Colonic mucosa (tissue), 4 donors: ENCODE data around the gene TPRN. TPM values are rescaled to one million over a fixed set of nuclear protein-coding genes. Genes with fewer than 3 reads are reported as not detected.

Experiments used
- DNase-seq: peaks from one replicate; pipeline ENCODE4 v3.0.0-alpha.2; 2020
- H3K27ac ChIP-seq: fragments of 200-600 bp; one replicate; pipeline ENCODE4 v1.8.0; 2021
- H3K27me3 ChIP-seq: fragments of 200-600 bp; one replicate; pipeline ENCODE4 v1.8.0; 2021
- H3K36me3 ChIP-seq: fragments of 200-600 bp; one replicate; pipeline ENCODE4 v1.8.0; 2021
- H3K4me1 ChIP-seq: fragments of 200-600 bp; one replicate; pipeline ENCODE4 v1.8.0; 2021; ENCODE audit warnings: mild to moderate bottlenecking
- H3K4me3 ChIP-seq: fragments of 200-600 bp; one replicate; pipeline ENCODE4 v1.8.0; 2021
- H3K9ac ChIP-seq, 2 donors: one replicate each; pipeline ENCODE4 v1.7.0; 2013; ENCODE audit warnings: control low read depth in 2 of 2, low read depth in 2 of 2, low read length in 2 of 2
- H3K9me3 ChIP-seq: fragments of 200-600 bp; one replicate; pipeline ENCODE4 v1.8.0; 2021
- intact Hi-C: fragments of 100-400 bp; cut with DNase I; formaldehyde crosslinking; loops from one replicate; pipeline ENCODE4 v1.14.1; 2022
- total RNA-seq, 2 donors: library from RNA; stranded (reverse); fragmentation: NEBNext Ultra II Directional in 1 of 2; extraction: Animal tissue kit (Norgen Biotek cat#: 25700) in 1 of 2; gene quantifications; one replicate each; pipeline ENCODE4 v1.2.1, GENCODE V29; 2021
- TF ChIP-seq, protein P1 (sequence below): fragments of 200-600 bp; IDR thresholded peaks from one replicate; pipeline ENCODE4 v1.8.0; 2022; ENCODE audit warnings: antibody characterized with exemption, mild to moderate bottlenecking
- donor health status: healthy.
- donor health status: DM: no; HTN: no; CAD: no.
- donor health status: DM: no; HTN: no; CAD: no.

Gene TPRN
- total RNA-seq, 2 donors from 2014 or later, result 83.1 to 124 TPM

DNA sequence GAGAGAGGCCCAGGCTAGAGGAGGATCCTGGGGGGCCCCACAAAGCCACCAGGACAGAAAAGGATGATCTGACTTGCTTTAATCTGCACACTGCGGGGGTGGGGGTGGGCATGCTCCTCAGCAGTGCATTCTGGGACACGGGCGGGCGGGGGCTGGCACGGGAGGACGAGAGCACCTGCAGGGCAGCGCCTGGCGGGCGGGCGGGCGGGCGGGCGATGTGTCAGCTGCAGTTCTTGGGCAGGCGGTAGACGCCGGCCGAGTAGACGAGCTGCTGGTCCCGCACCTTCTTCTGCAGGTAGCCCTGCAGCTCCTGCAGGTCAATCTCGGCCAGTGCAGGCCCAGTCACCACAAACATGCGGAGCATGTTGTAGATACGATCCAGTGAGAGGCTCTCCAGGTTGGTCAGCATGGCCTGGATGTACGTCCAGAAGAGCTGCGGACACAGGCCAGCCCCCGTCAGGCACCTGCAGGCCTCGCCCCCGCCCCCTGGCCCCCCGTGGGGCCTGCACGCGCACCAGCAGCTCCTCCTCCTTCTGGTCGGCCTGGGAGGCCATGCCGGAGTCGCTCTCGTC lies 25.7 kb downstream of the TPRN start:
- Histone ChIP-seq H3K4me1 (peaks cover 9% of the 10 kb centered on the region), H3K9ac (no peak overlapping the region)
- intact Hi-C loops, result no loop called here

DNA sequence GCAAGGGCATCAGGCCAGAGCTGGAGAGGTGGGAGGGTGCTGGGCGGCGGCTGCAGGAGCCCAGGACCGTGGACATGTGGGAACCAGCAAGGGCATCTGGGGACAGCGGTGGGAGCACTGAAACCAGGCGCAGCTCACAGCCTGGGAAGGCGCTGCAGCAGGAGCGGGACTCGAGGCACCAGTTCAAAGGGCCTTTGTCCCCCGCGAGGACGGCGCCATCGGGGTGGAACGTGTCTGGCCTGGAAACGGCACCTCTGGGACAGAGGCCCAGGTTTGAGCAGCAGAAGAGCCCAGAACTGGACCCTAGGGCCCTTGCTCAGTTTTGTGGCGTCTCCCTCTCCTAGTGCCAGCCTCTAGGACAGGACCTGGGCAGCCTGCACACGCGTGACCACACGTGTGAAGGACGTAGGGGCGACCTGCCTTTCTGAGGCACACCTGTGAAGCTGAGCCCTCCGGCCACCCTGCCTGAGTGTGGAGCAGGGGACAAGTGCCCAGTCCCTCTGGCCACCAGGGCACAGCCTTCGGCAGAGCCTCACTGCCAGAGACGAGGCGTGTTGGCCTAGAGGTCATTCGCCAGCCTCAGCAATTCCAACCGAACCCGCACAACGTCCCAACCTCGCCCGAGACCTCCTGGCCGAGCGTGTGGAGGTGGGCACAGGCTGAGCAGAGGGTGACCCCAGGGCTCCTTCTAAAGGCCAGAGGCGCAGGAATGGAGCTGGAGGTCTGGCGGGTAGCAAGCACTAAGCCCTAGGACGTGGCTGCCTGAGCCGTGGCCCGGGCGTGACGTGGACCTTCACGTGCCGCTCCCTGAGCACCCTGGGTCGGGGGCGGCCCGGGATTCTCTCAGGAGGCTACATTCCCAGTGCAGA lies 26.5 kb downstream of the TPRN start:
- Histone ChIP-seq H3K27me3 (peaks cover 27% of the 10 kb centered on the region), H3K9ac (peak overlapping the region in 1 of 2 donors; percentile 26), H3K4me3 (no peak overlapping the region), H3K9me3 (no peaks in the 10 kb centered on the region), H3K36me3 (no peaks in the 10 kb centered on the region), H3K4me1 (peaks cover 11% of the 10 kb centered on the region), H3K27ac (peak overlapping the region; percentile 32)
- DNase-seq, result no peak
- TF ChIP-seq, protein P1, sequence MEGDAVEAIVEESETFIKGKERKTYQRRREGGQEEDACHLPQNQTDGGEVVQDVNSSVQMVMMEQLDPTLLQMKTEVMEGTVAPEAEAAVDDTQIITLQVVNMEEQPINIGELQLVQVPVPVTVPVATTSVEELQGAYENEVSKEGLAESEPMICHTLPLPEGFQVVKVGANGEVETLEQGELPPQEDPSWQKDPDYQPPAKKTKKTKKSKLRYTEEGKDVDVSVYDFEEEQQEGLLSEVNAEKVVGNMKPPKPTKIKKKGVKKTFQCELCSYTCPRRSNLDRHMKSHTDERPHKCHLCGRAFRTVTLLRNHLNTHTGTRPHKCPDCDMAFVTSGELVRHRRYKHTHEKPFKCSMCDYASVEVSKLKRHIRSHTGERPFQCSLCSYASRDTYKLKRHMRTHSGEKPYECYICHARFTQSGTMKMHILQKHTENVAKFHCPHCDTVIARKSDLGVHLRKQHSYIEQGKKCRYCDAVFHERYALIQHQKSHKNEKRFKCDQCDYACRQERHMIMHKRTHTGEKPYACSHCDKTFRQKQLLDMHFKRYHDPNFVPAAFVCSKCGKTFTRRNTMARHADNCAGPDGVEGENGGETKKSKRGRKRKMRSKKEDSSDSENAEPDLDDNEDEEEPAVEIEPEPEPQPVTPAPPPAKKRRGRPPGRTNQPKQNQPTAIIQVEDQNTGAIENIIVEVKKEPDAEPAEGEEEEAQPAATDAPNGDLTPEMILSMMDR, result no peak
- intact Hi-C loops, result no loop called here

More for the DNA sequence above, 25.7 kb downstream of the TPRN start:
- Histone ChIP-seq H3K36me3 (no peaks in the 10 kb centered on the region), H3K9me3 (no peaks in the 10 kb centered on the region), H3K27ac (no peak overlapping the region), H3K27me3 (peaks cover 20% of the 10 kb centered on the region), H3K4me3 (no peak overlapping the region)
- no peak for DNase-seq
- TF ChIP-seq, protein P1, result no peak

DNA sequence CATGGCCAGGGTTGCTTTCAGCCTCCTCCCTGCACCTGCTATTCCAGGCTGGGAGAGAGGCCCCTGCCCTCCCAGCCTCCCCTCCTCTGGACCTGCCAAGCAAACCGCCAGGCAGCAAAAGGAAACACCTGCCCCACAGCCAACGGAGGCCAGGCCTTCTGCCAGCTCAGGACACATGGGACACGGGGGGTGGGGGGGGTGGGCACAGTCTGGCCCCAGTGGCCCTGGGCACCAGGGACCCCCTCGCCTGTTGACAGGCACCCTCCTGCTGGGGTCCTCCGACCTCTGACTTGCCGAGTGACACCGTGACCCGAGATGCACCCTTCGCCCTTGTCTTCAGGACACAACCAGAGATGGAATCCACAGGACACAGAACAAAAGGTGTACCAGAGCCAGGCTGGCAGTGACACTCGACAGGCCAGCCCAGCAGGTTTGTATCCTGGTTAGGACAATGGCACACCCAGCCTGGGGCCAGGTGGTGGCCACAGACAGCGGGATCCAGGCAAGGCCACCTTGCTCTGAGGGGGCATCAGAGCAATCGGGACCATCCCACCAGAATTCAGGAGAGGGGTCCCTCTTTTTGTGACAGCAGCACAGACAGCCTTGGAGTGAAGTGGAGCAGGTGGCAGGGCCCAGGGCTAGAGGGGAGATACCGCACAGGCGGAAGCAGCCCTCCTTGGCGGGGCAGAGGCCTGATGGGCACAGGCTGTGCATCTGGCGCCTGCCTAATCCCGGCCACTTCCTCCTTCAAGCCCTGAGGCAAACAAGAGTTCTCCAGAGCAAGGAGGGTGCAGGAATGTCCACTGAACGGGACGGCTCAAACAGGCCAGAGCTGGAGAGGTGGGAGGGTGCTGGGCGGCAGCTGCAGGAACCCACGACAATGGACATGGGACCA lies 27.4 kb downstream of the TPRN start:
- Histone ChIP-seq H3K4me3 (no peak overlapping the region), H3K27me3 (peaks cover 35% of the 10 kb centered on the region), H3K9ac (peak overlapping the region in 1 of 2 donors; percentile 9), H3K27ac (peak overlapping the region; percentile 32), H3K36me3 (no peaks in the 10 kb centered on the region), H3K9me3 (no peaks in the 10 kb centered on the region), H3K4me1 (peaks cover 14% of the 10 kb centered on the region)
- peak; percentile 43 for DNase-seq
- intact Hi-C loops, result no loop called here
- TF ChIP-seq, protein P1, result no peak

DNA sequence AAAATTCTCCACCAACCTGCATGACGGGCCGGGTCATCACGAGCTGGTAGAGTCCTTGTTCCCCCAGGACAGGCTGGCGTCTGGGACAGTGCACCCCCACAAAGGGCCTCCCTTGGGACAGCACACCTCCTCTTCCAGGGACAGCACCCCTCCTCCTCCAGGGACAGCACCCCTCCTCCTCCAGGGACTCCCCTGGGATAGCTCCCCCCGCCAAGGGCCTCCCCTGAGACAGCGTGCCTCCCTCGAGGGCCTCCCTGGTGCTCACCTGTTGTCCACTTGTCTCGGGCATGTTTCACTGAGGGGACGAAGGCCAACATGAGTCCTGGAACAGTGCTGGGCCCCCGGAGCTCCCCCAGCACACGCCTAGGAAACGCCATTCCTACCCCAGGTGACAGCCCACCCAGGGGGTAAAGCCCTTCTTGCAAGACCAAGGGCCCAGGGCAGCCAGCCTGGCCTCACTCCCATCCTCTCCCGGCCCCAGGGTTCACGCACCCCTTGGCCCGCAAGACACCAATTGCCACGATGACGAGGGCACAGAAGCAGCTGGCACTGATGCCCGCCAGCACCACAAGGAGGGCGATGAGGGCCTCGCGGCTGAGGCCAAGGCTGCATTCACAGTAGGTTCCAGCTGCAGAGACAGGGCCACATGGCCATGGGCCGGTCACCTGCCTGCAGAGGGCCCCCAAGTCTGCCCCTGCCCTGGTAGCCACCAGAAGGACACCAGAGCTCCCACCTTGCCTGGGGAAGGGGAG lies 29.2 kb downstream of the TPRN start:
- Histone ChIP-seq H3K9ac (no peak overlapping the region), H3K27me3 (peaks cover 53% of the 10 kb centered on the region), H3K36me3 (no peaks in the 10 kb centered on the region), H3K4me3 (no peak overlapping the region), H3K27ac (no peak overlapping the region), H3K9me3 (no peaks in the 10 kb centered on the region), H3K4me1 (peaks cover 18% of the 10 kb centered on the region)
- intact Hi-C loops, result no loop called here
- DNase-seq, result no peak
- TF ChIP-seq, protein P1, result no peak
